ENCODE measurements around the gene C11orf52.
A peak's percentile ranks its signal among the peaks of the same experiment; 100 is the strongest.

C11orf52 gene

GRCh38 chr11:111939836-111940604 lies 21.3 kb downstream of the C11orf52 start:
- DNase-seq: no peak

- DNase-seq: no peak
These were observed 23.2 kb downstream of the C11orf52 start for GRCh38 chr11:111941963-111942362.

GRCh38 chr11:111942829-111943228 lies 24.1 kb downstream of the C11orf52 start:
- DNase-seq: no peak

- DNase-seq: peak; percentile 51
These were observed 25.4 kb downstream of the C11orf52 start for GRCh38 chr11:111944139-111944538.

GRCh38 chr11:111944651-111945051 lies 25.9 kb downstream of the C11orf52 start:
- peak; percentile 78 for DNase-seq

GRCh38 chr11:111945198-111945597 lies 26.5 kb downstream of the C11orf52 start:
- DNase-seq: no peak

GRCh38 chr11:111946499-111946898 lies 27.8 kb downstream of the C11orf52 start:
- DNase-seq: no peak

- no peak for DNase-seq
These were observed 28.4 kb downstream of the C11orf52 start for GRCh38 chr11:111947143-111947542.

- no peak for DNase-seq
These were observed 31.1 kb downstream of the C11orf52 start for GRCh38 chr11:111949519-111950426.

- DNase-seq: no peak
These were observed 32.9 kb downstream of the C11orf52 start for GRCh38 chr11:111951565-111951964.

GRCh38 chr11:111954154-111954553 lies 35.4 kb downstream of the C11orf52 start:
- DNase-seq: no peak

- DNase-seq: no peak
These were observed 39.1 kb downstream of the C11orf52 start for GRCh38 chr11:111957663-111958444.

GRCh38 chr11:111960916-111961315 lies 42.2 kb downstream of the C11orf52 start:
- peak; percentile 38 for DNase-seq

- no peak for DNase-seq
These were observed 42.9 kb downstream of the C11orf52 start for GRCh38 chr11:111961389-111962300.

GRCh38 chr11:111963931-111964340 lies 45.2 kb downstream of the C11orf52 start:
- no peak for DNase-seq

GRCh38 chr11:111966678-111967077 lies 48.0 kb downstream of the C11orf52 start:
- no peak for DNase-seq

GRCh38 chr11:111967649-111968048 lies 48.9 kb downstream of the C11orf52 start:
- no peak for DNase-seq

- no peak for DNase-seq
These were observed 50.6 kb downstream of the C11orf52 start for GRCh38 chr11:111969344-111969743.

GRCh38 chr11:111974446-111974845 lies 55.7 kb downstream of the C11orf52 start:
- no peak for DNase-seq

- DNase-seq: no peak
These were observed 56.5 kb downstream of the C11orf52 start for GRCh38 chr11:111975076-111975806.

GRCh38 chr11:111976119-111976766 lies 57.5 kb downstream of the C11orf52 start:
- DNase-seq: no peak
